Trophoblast cell (in vitro differentiated cells and primary cell): ENCODE data around the gene ANKRD35.
"Not testable (repeated sequence)": the region's sequence is repeated elsewhere in the genome, so short reads cannot be mapped to it uniquely, and the experiment has no call there.

Experiments used
- DNase-seq, 2 donors: peaks; one replicate each; pipeline ENCODE4 v3.0.0-alpha.2; 2016
- H2AFZ ChIP-seq: 2 replicates; pipeline ENCODE4 v1.6.1; 2013; ENCODE audit warnings: low read length, moderate library complexity, mild to moderate bottlenecking; ENCODE audit not compliant: insufficient read depth, poor library complexity
- H2AK5ac ChIP-seq: 2 replicates; pipeline ENCODE4 v1.6.1; 2013; ENCODE audit warnings: mild to moderate bottlenecking, low read length
- H2BK120ac ChIP-seq: 2 replicates; pipeline ENCODE4 v1.6.1; 2013; ENCODE audit warnings: low read length, mild to moderate bottlenecking, moderate library complexity; ENCODE audit not compliant: insufficient read depth, poor library complexity
- H2BK12ac ChIP-seq: 2 replicates; pipeline ENCODE4 v1.6.1; 2013; ENCODE audit warnings: mild to moderate bottlenecking, low read length, moderate library complexity
- H2BK5ac ChIP-seq: 2 replicates; pipeline ENCODE4 v1.6.1; 2013; ENCODE audit warnings: low read length, low read depth, moderate library complexity, mild to moderate bottlenecking; ENCODE audit not compliant: poor library complexity
- H3K14ac ChIP-seq: 2 replicates; pipeline ENCODE4 v1.6.1; 2013; ENCODE audit warnings: mild to moderate bottlenecking, low read length
- H3K18ac ChIP-seq: 2 replicates; pipeline ENCODE4 v1.6.1; 2013; ENCODE audit warnings: mild to moderate bottlenecking, low read length
- H3K23ac ChIP-seq: 2 replicates; pipeline ENCODE4 v1.6.1; 2013; ENCODE audit warnings: low read length
- H3K27ac ChIP-seq: 2 replicates; pipeline ENCODE4 v1.5.1; 2013; ENCODE audit warnings: low read depth, mild to moderate bottlenecking, inconsistent platforms, low read length, moderate library complexity
- H3K27me3 ChIP-seq: 2 replicates; pipeline ENCODE4 v1.6.1; 2013; ENCODE audit warnings: inconsistent platforms, mild to moderate bottlenecking, low read length, moderate library complexity; ENCODE audit not compliant: insufficient read depth
- H3K36me3 ChIP-seq, 2 experiments: 1 replicate in 1 of 2; 2 replicates in 1 of 2; pipeline ENCODE4 v1.6.1; 2013; ENCODE audit warnings: low read length in 2 of 2, mild to moderate bottlenecking in 2 of 2, moderate library complexity in 1 of 2; ENCODE audit not compliant: insufficient read depth in 2 of 2, control insufficient read depth in 1 of 2
- H3K4ac ChIP-seq: 2 replicates; pipeline ENCODE4 v1.6.1; 2013; ENCODE audit warnings: low read depth, mild to moderate bottlenecking, low read length, moderate library complexity
- H3K4me1 ChIP-seq, 2 experiments: 1 replicate in 1 of 2; 2 replicates in 1 of 2; pipeline ENCODE4 v1.6.1; 2013; ENCODE audit warnings: low read length in 2 of 2, mild to moderate bottlenecking in 2 of 2, moderate library complexity in 1 of 2; ENCODE audit not compliant: insufficient read depth in 2 of 2, control insufficient read depth in 1 of 2
- H3K4me2 ChIP-seq: 2 replicates; pipeline ENCODE4 v1.6.1; 2013; ENCODE audit warnings: inconsistent platforms, mild to moderate bottlenecking, low read length, moderate library complexity
- H3K4me3 ChIP-seq: 2 replicates; pipeline ENCODE4 v1.5.1; 2013; ENCODE audit warnings: mild to moderate bottlenecking, low read depth, low read length, inconsistent platforms
- H3K79me1 ChIP-seq: one replicate; pipeline ENCODE4 v1.6.1; 2013; ENCODE audit warnings: low read length
- H3K79me2 ChIP-seq: 2 replicates; pipeline ENCODE4 v1.6.1; 2013; ENCODE audit warnings: low read length, mild to moderate bottlenecking; ENCODE audit not compliant: control insufficient read depth, insufficient read depth, poor library complexity
- H3K9ac ChIP-seq: 2 replicates; pipeline ENCODE4 v1.6.1; 2013; ENCODE audit warnings: mild to moderate bottlenecking, low read length
- H3K9me3 ChIP-seq: 2 replicates; pipeline ENCODE4 v1.6.1; 2013; ENCODE audit warnings: low read depth, mild to moderate bottlenecking, control low read depth, inconsistent platforms, low read length; ENCODE audit not compliant: insufficient read depth
- H4K12ac ChIP-seq: 2 replicates; pipeline ENCODE4 v1.6.1; 2013; ENCODE audit warnings: low read depth, mild to moderate bottlenecking, low read length, moderate library complexity
- H4K8ac ChIP-seq: 2 replicates; pipeline ENCODE4 v1.6.1; 2013; ENCODE audit warnings: low read depth, mild to moderate bottlenecking, low read length, moderate library complexity
- H4K91ac ChIP-seq: one replicate; pipeline ENCODE4 v1.6.1; 2013; ENCODE audit warnings: low read depth, mild to moderate bottlenecking, low read length, moderate library complexity
- WGBS: extraction: QIAGEN DNeasy Blood & Tissue Kit; methylation state at CpG from one replicate; pipeline ENCODE4 v1.1.7; 2013; ENCODE audit warnings: missing lambda C conversion rate; ENCODE audit not compliant: insufficient read length, insufficient coverage; ENCODE audit errors: extremely low coverage; 5-methylcytosine and 5-hydroxymethylcytosine counted together

ANKRD35 gene

DNA sequence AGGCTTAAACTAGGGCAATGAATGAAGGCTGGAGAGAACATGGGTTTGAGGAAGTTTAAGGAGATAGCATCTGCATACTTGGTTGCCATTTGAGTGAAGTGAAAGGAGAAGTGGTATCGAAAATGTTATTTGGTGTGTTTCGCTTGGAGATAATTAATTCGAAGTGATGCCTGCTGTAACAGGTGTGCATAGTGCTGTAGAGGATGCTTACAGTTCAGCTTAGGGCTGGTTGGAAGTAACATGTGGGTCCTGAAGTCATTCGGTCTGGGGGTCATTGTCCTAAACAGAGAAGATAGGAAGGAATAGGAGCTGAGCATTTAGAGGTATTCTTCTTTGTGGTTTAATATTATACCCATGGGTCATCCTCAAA, 40.5 kb downstream of the ANKRD35 start:
- no peak overlapping the region for H2BK5ac ChIP-seq
- no peak overlapping the region for H4K8ac ChIP-seq
- H3K4ac ChIP-seq: no peak overlapping the region
- DNase-seq: no peak
- no peak overlapping the region for H2AK5ac ChIP-seq
- H3K79me1 ChIP-seq: peaks cover 6% of the 10 kb centered on the region
- H3K4me1 ChIP-seq: peaks cover 11 to 16% of the 10 kb centered on the region in 2 experiments
- H2BK12ac ChIP-seq: no peak overlapping the region
- H3K14ac ChIP-seq: no peak overlapping the region
- no peaks in the 10 kb centered on the region for H3K9me3 ChIP-seq
- H3K18ac ChIP-seq: no peak overlapping the region
- H3K36me3 ChIP-seq: peaks cover 17 to 37% of the 10 kb centered on the region in 2 experiments
- no peak overlapping the region for H3K23ac ChIP-seq
- H3K27me3 ChIP-seq: no peaks in the 10 kb centered on the region
- no peak overlapping the region for H3K27ac ChIP-seq
- no peak overlapping the region for H4K12ac ChIP-seq
- peaks cover 5% of the 10 kb centered on the region for H3K79me2 ChIP-seq
- H3K9ac ChIP-seq: no peak overlapping the region
- H3K4me2 ChIP-seq: peak overlapping the region; percentile 84
- H3K4me3 ChIP-seq: no peak overlapping the region
- no peak overlapping the region for H4K91ac ChIP-seq
- H2AFZ ChIP-seq: no peak overlapping the region
- no peak overlapping the region for H2BK120ac ChIP-seq
- 100% methylated on average over 2 of the region's 4 CpGs for WGBS

GRCh38 chr1:145843031-145843430, 42.6 kb downstream of the ANKRD35 start:
- Histone ChIP-seq H2AK5ac (no peak overlapping the region), H3K27ac (no peak overlapping the region), H3K14ac (no peak overlapping the region), H3K23ac (no peak overlapping the region), H2BK120ac (no peak overlapping the region), H4K8ac (no peak overlapping the region), H3K4me2 (no peak overlapping the region), H3K18ac (no peak overlapping the region), H2BK5ac (no peak overlapping the region), H3K36me3 (peaks cover 20 to 41% of the 10 kb centered on the region in 2 experiments), H3K4ac (no peak overlapping the region), H2AFZ (no peak overlapping the region), H2BK12ac (no peak overlapping the region), H3K79me1 (peaks cover 6% of the 10 kb centered on the region), H4K91ac (no peak overlapping the region), H3K9ac (no peak overlapping the region), H4K12ac (no peak overlapping the region), H3K4me1 (peaks cover 6 to 7% of the 10 kb centered on the region in 2 experiments), H3K4me3 (no peak overlapping the region), H3K27me3 (no peaks in the 10 kb centered on the region), H3K79me2 (peaks cover 5% of the 10 kb centered on the region), H3K9me3 (no peaks in the 10 kb centered on the region)
- no CpG with 5 or more reads among the region's 3 CpGs for WGBS
- DNase-seq: no peak

DNA sequence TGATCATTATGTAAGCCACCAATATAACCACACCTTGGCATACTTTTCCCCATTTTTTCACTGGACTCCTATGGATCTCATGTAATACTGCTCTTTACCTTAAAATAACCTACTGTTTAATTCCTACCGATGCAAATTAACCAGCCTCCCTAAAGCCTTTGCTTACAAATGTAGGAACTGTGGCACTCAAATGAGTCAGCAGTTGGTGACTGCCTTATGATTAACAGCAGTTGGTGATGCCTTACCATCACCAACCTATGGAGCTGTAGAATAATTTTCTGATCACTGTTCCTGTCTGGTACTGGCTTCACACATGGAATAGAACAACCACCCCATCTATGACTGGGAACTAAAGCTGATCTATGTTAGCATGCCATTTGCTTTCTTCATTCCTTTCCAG, 48.0 kb downstream of the ANKRD35 start:
- Histone ChIP-seq H3K9me3 (no peaks in the 10 kb centered on the region), H2AK5ac (no peak overlapping the region), H2AFZ (no peak overlapping the region), H2BK12ac (no peak overlapping the region), H3K79me1 (no peaks in the 10 kb centered on the region), H3K18ac (no peak overlapping the region), H4K12ac (no peak overlapping the region), H2BK120ac (no peak overlapping the region), H3K36me3 (peaks cover 35 to 71% of the 10 kb centered on the region in 2 experiments), H2BK5ac (no peak overlapping the region), H3K79me2 (no peaks in the 10 kb centered on the region), H3K9ac (no peak overlapping the region), H3K27me3 (no peaks in the 10 kb centered on the region), H3K27ac (no peak overlapping the region), H3K4me1 (no peaks in the 10 kb centered on the region), H3K23ac (no peak overlapping the region), H4K91ac (no peak overlapping the region), H4K8ac (no peak overlapping the region), H3K4me3 (no peak overlapping the region), H3K14ac (no peak overlapping the region), H3K4me2 (no peak overlapping the region), H3K4ac (no peak overlapping the region)
- no peak for DNase-seq
- WGBS: no CpG with 5 or more reads among the region's 1 CpG

DNA sequence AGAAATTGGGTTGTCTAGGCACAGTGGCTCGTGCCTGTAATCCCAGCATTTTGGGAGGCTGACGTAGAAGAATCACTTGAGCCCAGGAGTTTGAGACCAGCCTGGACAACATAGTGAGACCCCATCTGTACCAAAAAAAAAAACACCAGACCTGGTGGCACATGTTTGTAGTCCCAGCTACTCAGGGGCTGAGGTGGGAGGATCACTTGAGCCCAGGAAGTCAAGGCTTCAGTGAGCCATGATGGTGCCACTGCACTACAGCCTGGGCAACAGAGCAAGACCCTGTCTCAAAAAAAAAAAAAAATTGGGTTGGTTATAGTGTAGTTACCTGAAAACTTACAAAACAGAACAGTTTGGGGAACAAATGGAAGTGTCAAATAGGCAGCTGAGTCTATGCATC, 54.9 kb downstream of the ANKRD35 start:
- H2AFZ ChIP-seq, H3K79me1 ChIP-seq, H3K4me3 ChIP-seq, H3K79me2 ChIP-seq, H3K9me3 ChIP-seq, H4K91ac ChIP-seq, H4K12ac ChIP-seq, H2BK120ac ChIP-seq, H3K14ac ChIP-seq, H3K23ac ChIP-seq, H2BK5ac ChIP-seq, DNase-seq, H3K4me1 ChIP-seq, H2AK5ac ChIP-seq, H3K4ac ChIP-seq, H3K9ac ChIP-seq, H3K18ac ChIP-seq, H3K27me3 ChIP-seq, H2BK12ac ChIP-seq, H4K8ac ChIP-seq, H3K27ac ChIP-seq, H3K4me2 ChIP-seq: not testable (repeated sequence)
- H3K36me3 ChIP-seq: peaks cover 29 to 52% of the 10 kb centered on the region in 2 experiments
- no CpG with 5 or more reads among the region's 2 CpGs for WGBS
